A172 (cell line): ENCODE results near the gene CSNK1G3. TPM values are rescaled to one million over a fixed set of nuclear protein-coding genes. Genes with fewer than 3 reads are reported as not detected.

Experiments
- DNase-seq: peaks from one replicate; pipeline ENCODE4 v3.0.0-alpha.2; 2015; ENCODE audit warnings: low spot score
- total RNA-seq: library from RNA; depleted of rRNA; stranded (reverse); fragments of >200 nt; shearing (Covaris generic); gene quantifications from 2 replicates; pipeline ENCODE4 v1.2.3, GENCODE V29; 2014

The CSNK1G3 gene
- total RNA-seq, 1 experiment from 2014 or later: 77.0 TPM

GRCh38 chr5:123514615-123515355 is 2.8 kb downstream of the CSNK1G3 start:
- DNase-seq: no peak

DNA sequence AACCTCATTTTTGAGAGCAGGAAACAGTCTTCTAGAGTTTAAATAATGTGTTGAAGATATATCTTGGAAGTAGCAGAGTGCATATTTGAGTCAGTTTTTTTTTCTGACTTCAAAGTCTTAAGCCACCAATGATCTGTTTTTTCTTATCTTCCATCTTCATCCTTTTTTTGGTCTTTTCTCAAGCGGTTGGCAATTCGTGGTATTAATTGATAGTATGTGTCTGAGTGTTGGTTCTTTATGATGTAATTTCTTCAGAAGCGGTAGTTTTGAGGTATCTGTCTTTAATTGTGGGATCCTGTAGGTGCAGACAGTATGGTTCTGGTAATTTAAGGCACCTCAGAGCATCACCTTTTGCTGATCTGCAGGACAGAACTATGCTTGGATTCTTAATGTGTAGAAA is 3.9 kb downstream of the CSNK1G3 start:
- DNase-seq: no peak

DNA sequence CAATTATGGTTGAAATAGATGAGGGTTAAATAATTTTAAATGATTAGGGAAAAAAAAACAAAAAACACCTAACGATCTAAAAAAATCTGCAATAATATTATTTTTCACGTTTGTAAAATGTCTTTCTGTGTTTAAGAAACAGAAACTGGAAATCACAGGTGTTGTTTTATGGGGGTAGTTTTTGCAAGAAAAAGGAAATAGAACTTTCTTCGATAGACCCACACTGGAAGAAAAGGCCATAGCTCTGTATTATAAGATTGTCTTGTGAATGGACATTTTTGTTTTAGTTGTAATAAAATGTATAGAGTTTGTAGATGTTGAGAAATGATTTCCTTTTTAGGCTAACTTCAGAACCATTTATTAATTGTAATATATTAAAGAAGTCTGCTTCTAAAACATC is 5.5 kb downstream of the CSNK1G3 start:
- DNase-seq: no peak

DNA sequence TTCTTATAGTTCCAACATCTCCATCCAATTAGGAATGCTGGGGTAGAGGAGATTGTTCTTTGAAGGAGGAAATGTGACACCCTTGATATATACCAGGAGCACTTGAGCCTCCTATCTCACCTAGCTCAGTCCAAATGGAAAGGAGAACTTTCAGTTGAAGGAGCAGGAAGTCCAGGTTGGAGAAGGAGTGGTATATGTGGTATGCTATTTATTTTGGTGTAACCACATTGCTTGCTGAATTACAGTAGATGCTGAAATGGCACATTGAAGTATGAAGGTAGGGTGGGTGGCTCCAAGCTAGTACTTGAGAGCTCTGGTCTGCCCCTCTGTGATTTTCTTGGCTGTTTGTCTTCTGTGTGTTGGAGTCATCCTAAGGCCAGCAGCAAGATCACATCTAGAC is 6.1 kb downstream of the CSNK1G3 start:
- DNase-seq: no peak

DNA sequence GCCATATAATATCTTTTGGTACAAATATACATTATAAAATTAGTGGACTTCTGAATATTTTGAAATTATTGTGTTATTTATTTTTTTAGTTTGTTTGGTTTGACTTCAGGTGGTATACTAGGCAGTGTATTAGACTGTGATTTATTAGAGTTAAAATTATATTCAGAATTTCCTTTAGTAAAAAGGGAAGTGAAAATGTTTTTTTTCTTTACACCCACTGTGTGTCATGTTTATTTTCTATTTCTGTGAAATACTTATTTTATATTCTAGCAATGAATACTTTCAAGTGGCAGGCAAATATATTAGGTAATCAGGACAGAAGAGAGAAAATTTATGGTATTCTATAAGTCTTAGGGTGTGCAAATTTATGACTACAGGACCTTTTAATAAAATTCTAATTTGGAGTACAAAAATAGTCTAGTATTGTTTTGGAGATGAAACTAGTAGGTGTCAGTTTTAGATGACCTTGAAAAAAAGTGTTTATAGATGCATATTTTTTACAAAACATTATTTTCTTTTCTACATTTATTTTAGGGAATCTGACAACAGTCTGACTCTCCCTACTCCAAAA is 8.8 kb downstream of the CSNK1G3 start:
- DNase-seq: no peak

GRCh38 chr5:123524146-123524545 is 12.2 kb downstream of the CSNK1G3 start:
- no peak for DNase-seq

GRCh38 chr5:123527190-123527589 is 15.2 kb downstream of the CSNK1G3 start:
- no peak for DNase-seq

DNA sequence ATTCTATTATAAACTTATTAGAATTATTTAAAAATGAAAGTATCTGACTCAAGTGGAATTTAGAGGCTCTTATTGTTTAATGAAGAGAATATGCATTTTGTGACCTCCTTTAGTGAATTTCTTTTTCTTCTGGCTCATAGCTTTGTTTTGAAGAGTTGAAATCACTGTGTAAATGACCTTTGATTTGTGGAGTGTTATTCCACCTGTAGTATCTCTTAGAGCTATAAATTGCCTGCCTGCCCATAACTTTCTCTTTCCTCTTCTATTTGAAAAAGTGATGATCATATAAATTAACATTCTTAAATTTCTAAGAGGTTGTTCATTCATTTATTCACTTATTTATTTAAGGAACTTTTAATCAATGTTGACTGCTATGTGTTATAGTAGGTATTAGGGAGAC is 16.1 kb downstream of the CSNK1G3 start:
- DNase-seq: no peak

GRCh38 chr5:123528878-123529277 is 16.9 kb downstream of the CSNK1G3 start:
- no peak for DNase-seq

DNA sequence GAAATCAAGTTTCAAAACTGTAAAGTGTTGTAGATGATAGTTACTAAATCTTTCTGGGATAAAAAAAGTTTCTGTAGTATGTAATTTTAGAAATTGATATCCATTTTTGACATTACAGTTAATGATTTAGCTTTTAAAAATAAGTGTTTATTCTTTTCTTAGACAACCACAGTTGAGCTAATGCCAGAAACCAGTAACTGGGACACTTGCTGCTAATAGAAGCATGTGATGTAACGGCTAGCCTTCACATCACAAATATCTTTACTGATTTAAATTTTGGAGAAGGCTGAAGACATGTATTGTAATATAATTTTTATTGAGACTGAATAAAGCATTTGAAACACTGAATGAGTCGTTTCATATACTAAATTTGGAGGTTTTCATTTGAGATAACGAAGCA is 18.8 kb downstream of the CSNK1G3 start:
- no peak for DNase-seq

DNA sequence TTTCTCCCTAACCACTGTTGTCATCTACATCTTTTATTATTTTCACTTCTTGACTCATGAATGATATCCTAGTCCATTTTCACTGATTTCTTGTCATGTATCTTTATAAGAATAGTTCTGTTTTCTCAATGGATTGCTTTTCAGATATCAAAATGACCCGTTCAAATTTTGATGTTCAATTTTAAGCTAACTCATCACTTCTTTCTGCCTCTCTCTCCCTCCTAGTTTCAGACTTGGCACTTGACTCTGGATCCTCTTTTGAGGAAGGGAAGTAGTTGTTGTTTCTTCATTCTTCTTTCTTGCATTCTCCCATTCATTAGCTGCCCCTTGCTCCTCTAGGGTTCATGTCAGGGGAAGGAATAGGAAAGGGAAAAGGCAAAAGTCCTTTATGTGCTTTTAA is 23.7 kb downstream of the CSNK1G3 start:
- no peak for DNase-seq

DNA sequence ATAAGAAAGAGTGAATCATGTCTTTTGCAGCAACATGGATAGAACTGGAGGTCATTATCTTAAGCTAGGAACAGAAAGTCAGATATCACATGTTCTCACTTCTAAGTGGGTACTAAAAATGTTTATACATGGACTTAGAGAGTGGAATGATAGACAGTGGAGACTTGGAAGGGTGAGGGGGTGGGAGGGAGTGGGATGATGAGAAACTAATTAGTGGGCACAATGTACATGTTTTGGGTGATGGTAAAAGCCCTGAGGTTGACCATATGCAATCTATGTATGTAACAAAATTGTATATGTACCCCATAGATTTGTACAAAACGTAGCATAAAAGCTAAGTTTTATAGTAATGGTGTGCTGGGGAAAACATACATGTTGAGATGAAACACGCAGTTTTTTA is 25.3 kb downstream of the CSNK1G3 start:
- no peak for DNase-seq

DNA sequence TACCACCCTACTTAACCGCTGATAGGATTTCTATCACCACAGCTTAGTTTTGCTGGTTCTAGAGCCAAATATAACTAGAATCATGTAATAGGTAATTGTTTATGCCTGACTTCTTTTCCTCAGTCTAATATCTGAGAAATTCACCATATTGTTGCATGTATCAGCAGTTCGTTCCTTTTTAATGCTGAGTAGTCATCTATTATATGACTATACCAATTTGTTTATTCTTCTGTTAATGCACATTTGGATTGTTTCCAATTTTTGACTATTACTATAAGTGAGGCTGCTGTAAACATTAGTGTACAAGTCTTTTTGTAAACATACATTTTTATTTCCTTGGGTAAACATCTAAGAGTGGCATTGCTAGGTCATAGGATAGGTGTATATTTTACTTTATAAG is 25.9 kb downstream of the CSNK1G3 start:
- no peak for DNase-seq

DNA sequence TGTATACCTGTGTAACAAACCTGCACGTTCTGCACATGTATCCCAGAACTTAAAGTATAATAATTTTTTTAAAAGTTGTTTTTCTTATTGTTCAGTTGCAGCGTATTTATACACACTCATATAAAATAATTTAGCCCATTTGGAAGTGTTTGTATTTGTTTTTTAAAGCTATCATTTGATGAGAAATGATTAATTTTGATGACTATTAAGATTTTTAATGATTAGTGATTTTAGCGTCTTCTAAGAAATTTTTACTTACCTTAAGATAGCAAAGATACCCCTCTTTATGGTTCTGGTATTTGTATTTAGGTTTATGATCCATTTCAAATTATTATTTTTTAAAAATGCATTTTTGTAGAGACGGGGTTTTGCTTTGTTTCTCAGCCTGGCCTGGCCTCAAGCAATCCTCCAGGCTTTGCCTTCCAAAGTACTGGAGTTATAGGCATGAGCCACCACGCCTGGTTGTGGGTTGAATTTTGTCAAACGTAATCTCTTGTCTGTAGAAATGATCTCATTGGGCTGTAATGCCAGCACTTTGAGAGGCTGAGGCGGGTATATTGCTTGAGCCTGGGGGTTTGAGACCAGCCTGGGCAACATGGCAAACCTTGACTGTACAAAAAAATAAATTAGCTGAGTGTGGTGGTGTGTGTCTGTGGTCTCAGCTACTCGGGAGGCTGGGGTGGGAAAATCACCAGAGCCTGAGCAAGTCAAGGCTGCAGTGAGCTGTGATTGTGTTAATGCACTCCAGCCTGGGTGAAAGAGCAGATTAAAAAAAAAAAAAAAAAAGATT is 26.9 kb downstream of the CSNK1G3 start:
- DNase-seq: no peak

DNA sequence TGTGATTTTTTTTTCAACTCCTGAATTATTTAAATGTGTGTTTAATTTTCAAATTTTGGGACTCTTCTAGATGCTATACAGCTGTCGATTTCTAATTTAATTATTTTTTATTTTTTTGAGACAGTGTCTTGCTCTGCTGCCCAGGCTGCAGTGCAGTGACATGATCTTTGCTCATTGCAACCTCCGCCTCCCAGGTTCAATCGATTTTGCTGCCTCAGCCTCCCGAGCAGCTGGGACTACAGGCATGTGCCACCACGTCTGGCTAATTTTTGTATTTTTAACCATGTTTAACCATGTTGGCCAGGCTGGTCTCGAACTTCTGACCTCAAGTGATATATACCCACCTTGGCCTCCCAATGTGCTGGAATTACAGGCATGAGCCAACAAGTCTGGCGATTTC is 28.6 kb downstream of the CSNK1G3 start:
- DNase-seq: no peak

GRCh38 chr5:123543438-123543837 is 31.5 kb downstream of the CSNK1G3 start:
- DNase-seq: no peak

- peak; percentile 29 for DNase-seq
These were observed 33.5 kb downstream of the CSNK1G3 start for GRCh38 chr5:123545506-123545905.

DNA sequence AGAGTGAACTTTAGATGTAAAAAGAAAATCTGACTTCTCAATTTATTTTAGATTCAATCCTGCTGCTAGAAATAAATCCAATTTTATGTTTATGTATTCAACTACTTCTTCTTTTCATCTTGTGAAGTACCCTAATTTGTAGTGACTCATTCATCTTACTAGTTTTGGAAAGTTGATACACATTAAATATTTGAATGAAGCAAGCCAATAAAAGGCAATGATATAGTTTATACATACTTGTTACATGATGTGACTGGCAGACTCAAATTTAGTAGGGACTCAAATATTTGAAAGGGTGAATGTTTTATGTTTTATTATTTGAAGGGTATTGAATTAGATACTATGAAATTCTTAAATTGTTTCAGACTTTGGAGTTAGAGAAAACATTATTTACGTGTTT is 34.7 kb downstream of the CSNK1G3 start:
- DNase-seq: no peak

DNA sequence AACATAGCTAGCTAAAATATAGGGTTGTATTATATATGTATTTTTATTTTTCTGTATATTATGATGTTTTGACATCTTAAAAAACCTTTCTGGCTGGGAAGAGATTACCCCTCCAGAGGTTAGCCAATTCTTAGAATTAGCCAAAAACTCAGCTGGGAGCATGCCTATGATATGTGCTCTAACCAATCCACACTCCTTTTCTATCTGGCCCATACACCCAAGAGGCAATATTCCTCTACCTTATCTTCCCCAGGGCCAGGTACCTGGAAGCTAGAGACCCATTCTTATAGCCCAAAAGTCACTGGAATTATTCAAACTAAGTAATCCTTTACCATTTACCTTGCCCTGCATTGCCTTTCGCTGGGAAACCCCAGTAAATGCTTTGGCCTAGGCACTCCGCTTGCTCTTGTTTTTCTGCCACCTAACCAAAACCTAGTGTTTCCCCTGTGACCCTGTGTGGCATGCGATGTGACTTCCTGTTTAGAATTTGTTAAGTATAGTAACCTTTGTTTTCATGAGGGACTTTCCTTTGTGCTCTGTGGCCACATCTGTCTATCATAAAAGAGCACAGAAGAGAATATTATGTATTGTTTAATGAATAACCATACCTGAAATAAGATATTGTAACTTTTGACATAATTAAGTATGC is 37.4 kb downstream of the CSNK1G3 start:
- no peak for DNase-seq

GRCh38 chr5:123554601-123555000 is 42.6 kb downstream of the CSNK1G3 start:
- DNase-seq: no peak

- no peak for DNase-seq
These were observed 45.9 kb downstream of the CSNK1G3 start for GRCh38 chr5:123557907-123558306.

GRCh38 chr5:123558762-123559433 is 46.9 kb downstream of the CSNK1G3 start:
- no peak for DNase-seq
